Loucy (cell line): ENCODE data around the gene MYO1E.

Source experiments
- H2AFZ ChIP-seq: fragments of 200-600 bp; sonication (generic); 2 replicates; pipeline ENCODE4 v1.6.0; 2016; ENCODE audit warnings: antibody characterized with exemption, mild to moderate bottlenecking, low read length, moderate library complexity
- H3F3A ChIP-seq: fragments of 200-600 bp; 2 replicates; pipeline ENCODE4 v1.6.0; 2016; ENCODE audit warnings: antibody characterized with exemption, low read depth, mild to moderate bottlenecking
- H3K27me3 ChIP-seq: fragments of 200-600 bp; sonication (generic); 2 replicates; pipeline ENCODE4 v1.6.1; 2014; ENCODE audit warnings: low read length, mild to moderate bottlenecking; ENCODE audit not compliant: insufficient read depth, poor library complexity, severe bottlenecking
- H3K36me3 ChIP-seq: fragments of 200-600 bp; sonication (generic); 2 replicates; pipeline ENCODE4 v1.6.1; 2016; ENCODE audit warnings: low read length; ENCODE audit not compliant: insufficient read depth
- H3K4me1 ChIP-seq: fragments of 200-600 bp; sonication (generic); 2 replicates; pipeline ENCODE4 v1.5.1; 2014; ENCODE audit warnings: low read length, mild to moderate bottlenecking; ENCODE audit not compliant: insufficient read depth, poor library complexity, severe bottlenecking
- H3K4me2 ChIP-seq: fragments of 200-600 bp; sonication (generic); 2 replicates; pipeline ENCODE4 v1.6.0; 2014; ENCODE audit warnings: antibody characterized with exemption, low read length, low read depth, mild to moderate bottlenecking; ENCODE audit not compliant: poor library complexity, severe bottlenecking
- H3K4me3 ChIP-seq: fragments of 200-600 bp; sonication (generic); 2 replicates; pipeline ENCODE4 v1.5.1; 2014; ENCODE audit warnings: low read length, mild to moderate bottlenecking, mixed read lengths; ENCODE audit not compliant: poor library complexity, severe bottlenecking
- H3K79me2 ChIP-seq: fragments of 200-600 bp; sonication (generic); 2 replicates; pipeline ENCODE4 v1.6.1; 2014; ENCODE audit warnings: low read length; ENCODE audit not compliant: insufficient read depth
- H3K9ac ChIP-seq: fragments of 200-600 bp; sonication (generic); 2 replicates; pipeline ENCODE4 v1.6.0; 2014; ENCODE audit warnings: mild to moderate bottlenecking, low read depth, low read length, moderate library complexity; ENCODE audit not compliant: poor library complexity, severe bottlenecking
- H3K9me2 ChIP-seq: fragments of 200-600 bp; sonication (generic); replicated peaks from 2 replicates; pipeline ENCODE4 v1.6.1; 2016; ENCODE audit warnings: low read depth, low read length, mixed read lengths
- H3K9me3 ChIP-seq: fragments of 200-600 bp; sonication (generic); 2 replicates; pipeline ENCODE4 v1.6.1; 2014; ENCODE audit warnings: mild to moderate bottlenecking, antibody characterized with exemption, low read length, low read depth; ENCODE audit not compliant: insufficient read depth
- H4K20me1 ChIP-seq: fragments of 200-600 bp; sonication (generic); 2 replicates; pipeline ENCODE4 v1.6.0; 2014; ENCODE audit warnings: antibody characterized with exemption, low read length, mild to moderate bottlenecking; ENCODE audit not compliant: insufficient read depth, poor library complexity, severe bottlenecking
- CTCF ChIP-seq: fragments of 200-600 bp; sonication (generic); conservative IDR thresholded peaks from 2 replicates; pipeline ENCODE4 v1.5.1; 2014; ENCODE audit warnings: mild to moderate bottlenecking, antibody characterized with exemption, low read length
- EZH2phosphoT487 ChIP-seq: fragments of 200-600 bp; IDR thresholded peaks from 2 replicates; pipeline ENCODE4 v1.6.1; 2018; ENCODE audit warnings: antibody characterized with exemption, mild to moderate bottlenecking, moderate library complexity, borderline replicate concordance

The MYO1E gene

GRCh38 chr15:59362331-59362730, 10.3 kb downstream of the MYO1E start:
- no peaks in the 10 kb centered on the region for H3K9me3 ChIP-seq
- no peak overlapping the region for H3K4me3 ChIP-seq
- H4K20me1 ChIP-seq = no peaks in the 10 kb centered on the region
- H3K27me3 ChIP-seq = no peaks in the 10 kb centered on the region
- H3K4me2 ChIP-seq = no peak overlapping the region
- no peaks in the 10 kb centered on the region for H3F3A ChIP-seq
- H3K9me2 ChIP-seq = no peaks in the 10 kb centered on the region
- H3K36me3 ChIP-seq = no peaks in the 10 kb centered on the region
- H3K79me2 ChIP-seq = no peaks in the 10 kb centered on the region
- TF ChIP-seq EZH2phosphoT487 (no peak), CTCF (no peak)
- no peaks in the 10 kb centered on the region for H3K4me1 ChIP-seq
- H3K9ac ChIP-seq = no peak overlapping the region
- H2AFZ ChIP-seq = no peak overlapping the region

- Histone ChIP-seq H3K27me3 (no peaks in the 10 kb centered on the region), H3F3A (no peaks in the 10 kb centered on the region), H3K79me2 (no peaks in the 10 kb centered on the region), H3K4me1 (no peaks in the 10 kb centered on the region), H3K9me3 (no peaks in the 10 kb centered on the region), H3K9ac (no peak overlapping the region), H4K20me1 (no peaks in the 10 kb centered on the region), H3K4me3 (no peak overlapping the region), H2AFZ (no peak overlapping the region), H3K36me3 (no peaks in the 10 kb centered on the region), H3K4me2 (no peak overlapping the region), H3K9me2 (no peaks in the 10 kb centered on the region)
- TF ChIP-seq CTCF (no peak), EZH2phosphoT487 (no peak)
These were observed 11.8 kb downstream of the MYO1E start for GRCh38 chr15:59360896-59361295.

GRCh38 chr15:59360305-59360704, 12.4 kb downstream of the MYO1E start:
- H2AFZ ChIP-seq = no peak overlapping the region
- no peaks in the 10 kb centered on the region for H3K9me2 ChIP-seq
- no peaks in the 10 kb centered on the region for H3K79me2 ChIP-seq
- no peaks in the 10 kb centered on the region for H3F3A ChIP-seq
- no peaks in the 10 kb centered on the region for H3K27me3 ChIP-seq
- H4K20me1 ChIP-seq = no peaks in the 10 kb centered on the region
- H3K9me3 ChIP-seq = no peaks in the 10 kb centered on the region
- peak; percentile 52 for TF ChIP-seq CTCF
- TF ChIP-seq EZH2phosphoT487 = no peak
- H3K36me3 ChIP-seq = no peaks in the 10 kb centered on the region
- H3K9ac ChIP-seq = no peak overlapping the region
- peaks cover 1% of the 10 kb centered on the region for H3K4me1 ChIP-seq
- H3K4me2 ChIP-seq = no peak overlapping the region
- no peak overlapping the region for H3K4me3 ChIP-seq
